OCI-LY7 (cell line): ENCODE results near the gene VPS37D.

Experiments
- EZH2phosphoT487 ChIP-seq: fragments of 200-600 bp; sonication (generic); IDR thresholded peaks from 2 replicates; pipeline ENCODE4 v1.6.1; 2018; ENCODE audit warnings: low read depth, borderline replicate concordance, mild to moderate bottlenecking, mixed run types, antibody characterized with exemption, low read length, moderate library complexity, mixed read lengths
- TF ChIP-seq, protein P1 (sequence below): fragments of 200-600 bp; sonication (generic); conservative IDR thresholded peaks from 2 replicates; pipeline ENCODE4 v1.5.1; 2014; ENCODE audit warnings: mild to moderate bottlenecking, antibody characterized with exemption, low read length, moderate library complexity, mixed read lengths

DNA sequence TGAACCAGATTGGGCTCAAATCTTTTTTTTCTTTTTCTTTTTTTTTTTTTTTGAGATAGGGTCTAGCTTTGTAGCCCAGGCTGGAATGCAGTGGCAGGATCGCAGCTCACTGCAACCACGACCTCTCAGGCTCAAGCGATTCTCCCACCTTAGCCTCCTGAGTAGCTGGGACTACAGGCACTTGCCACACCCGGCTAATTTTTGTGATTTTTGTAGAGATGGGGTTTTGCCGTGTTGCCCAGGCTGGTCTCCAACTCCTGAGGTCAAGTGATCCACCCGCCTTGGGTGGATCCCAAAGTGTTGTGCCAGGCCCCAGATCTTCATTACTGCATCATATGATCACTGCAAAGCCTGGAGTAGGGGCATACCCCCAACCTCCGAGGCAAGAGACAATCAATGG, 12.9 kb downstream of the VPS37D start:
- TF ChIP-seq, protein P1, sequence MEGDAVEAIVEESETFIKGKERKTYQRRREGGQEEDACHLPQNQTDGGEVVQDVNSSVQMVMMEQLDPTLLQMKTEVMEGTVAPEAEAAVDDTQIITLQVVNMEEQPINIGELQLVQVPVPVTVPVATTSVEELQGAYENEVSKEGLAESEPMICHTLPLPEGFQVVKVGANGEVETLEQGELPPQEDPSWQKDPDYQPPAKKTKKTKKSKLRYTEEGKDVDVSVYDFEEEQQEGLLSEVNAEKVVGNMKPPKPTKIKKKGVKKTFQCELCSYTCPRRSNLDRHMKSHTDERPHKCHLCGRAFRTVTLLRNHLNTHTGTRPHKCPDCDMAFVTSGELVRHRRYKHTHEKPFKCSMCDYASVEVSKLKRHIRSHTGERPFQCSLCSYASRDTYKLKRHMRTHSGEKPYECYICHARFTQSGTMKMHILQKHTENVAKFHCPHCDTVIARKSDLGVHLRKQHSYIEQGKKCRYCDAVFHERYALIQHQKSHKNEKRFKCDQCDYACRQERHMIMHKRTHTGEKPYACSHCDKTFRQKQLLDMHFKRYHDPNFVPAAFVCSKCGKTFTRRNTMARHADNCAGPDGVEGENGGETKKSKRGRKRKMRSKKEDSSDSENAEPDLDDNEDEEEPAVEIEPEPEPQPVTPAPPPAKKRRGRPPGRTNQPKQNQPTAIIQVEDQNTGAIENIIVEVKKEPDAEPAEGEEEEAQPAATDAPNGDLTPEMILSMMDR = no peak
- no peak for TF ChIP-seq EZH2phosphoT487
